ENCODE results near the gene MAP1B. TPM values are rescaled to one million over a fixed set of nuclear protein-coding genes. Genes with fewer than 3 reads are reported as not detected.

MAP1B gene
- total RNA-seq, 3 donors from 2014 or later = 258 to 2,233 (median 271) TPM

GRCh38 chr5:72066705-72067107 is 40.6 kb upstream of the MAP1B start:
- no peaks in the 10 kb centered on the region for H3K27me3 ChIP-seq
- TF ChIP-seq CTCF (IDR thresholded peaks at IDR 0.05) = no peak
- TF ChIP-seq POLR2A (IDR thresholded peaks at IDR 0.05) = no peak
- TF ChIP-seq POLR2AphosphoS5 (IDR thresholded peaks at IDR 0.05) = no peak
- no peak overlapping the region for H3K27ac ChIP-seq
- no peak overlapping the region for H3K4me3 ChIP-seq
- no peaks in the 10 kb centered on the region for H3K9me3 ChIP-seq
- H3K4me1 ChIP-seq = no peaks in the 10 kb centered on the region
- H3K36me3 ChIP-seq = no peaks in the 10 kb centered on the region
- intact Hi-C loops (cut with DNase I; ENCODE audit: low total_unique reads) = no loop called here
- no peak for DNase-seq (ENCODE audit: low spot score in 2 of 2)

GRCh38 chr5:72067682-72068470 is 39.4 kb upstream of the MAP1B start:
- no peaks in the 10 kb centered on the region for H3K9me3 ChIP-seq
- H3K27ac ChIP-seq = no peak overlapping the region
- H3K36me3 ChIP-seq = no peaks in the 10 kb centered on the region
- no peak overlapping the region for H3K4me3 ChIP-seq
- DNase-seq (ENCODE audit: low spot score in 2 of 2) = no peak
- intact Hi-C loops (cut with DNase I; ENCODE audit: low total_unique reads) = no loop called here
- H3K27me3 ChIP-seq = no peaks in the 10 kb centered on the region
- H3K4me1 ChIP-seq = no peaks in the 10 kb centered on the region
- TF ChIP-seq POLR2AphosphoS5 (IDR thresholded peaks at IDR 0.05) (no peak), POLR2A (IDR thresholded peaks at IDR 0.05) (no peak), CTCF (IDR thresholded peaks at IDR 0.05) (no peak)

GRCh38 chr5:72070529-72070928 is 36.7 kb upstream of the MAP1B start:
- Histone ChIP-seq H3K36me3 (no peaks in the 10 kb centered on the region), H3K9me3 (no peaks in the 10 kb centered on the region), H3K27me3 (no peaks in the 10 kb centered on the region), H3K4me1 (no peaks in the 10 kb centered on the region), H3K4me3 (no peak overlapping the region), H3K27ac (no peak overlapping the region)
- no peak for DNase-seq (ENCODE audit: low spot score in 2 of 2)
- intact Hi-C loops (cut with DNase I; ENCODE audit: low total_unique reads) = no loop called here
- TF ChIP-seq CTCF (IDR thresholded peaks at IDR 0.05) = no peak

- H3K4me1 ChIP-seq = no peaks in the 10 kb centered on the region
- H3K27ac ChIP-seq = no peak overlapping the region
- H3K36me3 ChIP-seq = no peaks in the 10 kb centered on the region
- no peak for DNase-seq (ENCODE audit: low spot score in 2 of 2)
- no peaks in the 10 kb centered on the region for H3K9me3 ChIP-seq
- no peaks in the 10 kb centered on the region for H3K27me3 ChIP-seq
- no peak overlapping the region for H3K4me3 ChIP-seq
- TF ChIP-seq CTCF (IDR thresholded peaks at IDR 0.05) (no peak), POLR2AphosphoS5 (IDR thresholded peaks at IDR 0.05) (no peak), POLR2A (IDR thresholded peaks at IDR 0.05) (no peak)
- intact Hi-C loops (cut with DNase I; ENCODE audit: low total_unique reads) = no loop called here
Observed at GRCh38 chr5:72071906-72072305, 35.4 kb upstream of the MAP1B start.

- intact Hi-C loops (cut with DNase I; ENCODE audit: low total_unique reads) = no loop called here
- no peaks in the 10 kb centered on the region for H3K27me3 ChIP-seq
Observed at GRCh38 chr5:72074251-72074650, 33.0 kb upstream of the MAP1B start.

More at GRCh38 chr5:72074251-72074650, 33.0 kb upstream of the MAP1B start:
- DNase-seq (ENCODE audit: low spot score in 2 of 2) = no peak
- Histone ChIP-seq H3K27ac (no peak overlapping the region), H3K36me3 (no peaks in the 10 kb centered on the region), H3K4me1 (no peaks in the 10 kb centered on the region), H3K9me3 (no peaks in the 10 kb centered on the region), H3K4me3 (no peak overlapping the region)
- no peak for TF ChIP-seq POLR2AphosphoS5 (IDR thresholded peaks at IDR 0.05)
- TF ChIP-seq POLR2A (IDR thresholded peaks at IDR 0.05) = no peak
- no peak for TF ChIP-seq CTCF (IDR thresholded peaks at IDR 0.05)
